ENCODE data around the gene SOCS2.

SOCS2 gene

DNA sequence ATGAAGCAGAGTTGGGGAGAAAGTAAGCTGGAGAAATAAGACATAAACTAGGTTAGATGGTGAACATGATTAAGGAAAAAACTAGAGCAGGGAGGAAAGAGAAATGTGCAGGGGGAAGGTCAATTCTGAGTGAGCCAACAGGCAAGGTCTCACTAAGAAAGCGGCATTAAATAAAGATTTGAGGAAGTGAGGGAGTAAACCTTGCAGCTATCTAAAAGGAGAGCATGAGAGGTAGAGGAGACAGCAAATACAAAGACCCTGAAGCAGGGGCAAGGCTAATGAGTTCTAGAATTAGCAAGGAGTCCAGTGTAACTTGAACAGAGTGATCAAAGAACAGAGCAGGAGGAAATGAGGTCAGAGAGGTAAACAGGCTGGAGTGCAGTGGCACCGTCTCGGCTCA lies 4.4 kb upstream of the SOCS2 start:
- DNase-seq = peak; percentile 41

DNA sequence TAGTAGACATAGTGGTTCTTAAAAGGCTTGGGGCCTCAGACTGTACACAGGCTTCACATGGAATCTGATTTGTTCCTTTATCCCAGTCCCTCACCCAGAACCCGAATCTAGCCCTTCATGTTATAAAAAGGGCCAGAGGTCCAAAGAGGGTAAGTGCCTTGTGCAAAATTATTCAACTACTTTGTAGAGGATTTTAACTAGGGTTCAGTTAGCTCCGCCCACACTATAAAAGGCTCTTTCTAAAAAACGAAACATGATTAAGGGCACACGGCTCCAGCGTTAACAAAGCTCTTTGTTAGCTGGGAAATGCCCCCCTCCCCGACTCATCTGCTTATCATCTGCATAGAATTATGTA lies 3.2 kb upstream of the SOCS2 start:
- no peak for DNase-seq

DNA sequence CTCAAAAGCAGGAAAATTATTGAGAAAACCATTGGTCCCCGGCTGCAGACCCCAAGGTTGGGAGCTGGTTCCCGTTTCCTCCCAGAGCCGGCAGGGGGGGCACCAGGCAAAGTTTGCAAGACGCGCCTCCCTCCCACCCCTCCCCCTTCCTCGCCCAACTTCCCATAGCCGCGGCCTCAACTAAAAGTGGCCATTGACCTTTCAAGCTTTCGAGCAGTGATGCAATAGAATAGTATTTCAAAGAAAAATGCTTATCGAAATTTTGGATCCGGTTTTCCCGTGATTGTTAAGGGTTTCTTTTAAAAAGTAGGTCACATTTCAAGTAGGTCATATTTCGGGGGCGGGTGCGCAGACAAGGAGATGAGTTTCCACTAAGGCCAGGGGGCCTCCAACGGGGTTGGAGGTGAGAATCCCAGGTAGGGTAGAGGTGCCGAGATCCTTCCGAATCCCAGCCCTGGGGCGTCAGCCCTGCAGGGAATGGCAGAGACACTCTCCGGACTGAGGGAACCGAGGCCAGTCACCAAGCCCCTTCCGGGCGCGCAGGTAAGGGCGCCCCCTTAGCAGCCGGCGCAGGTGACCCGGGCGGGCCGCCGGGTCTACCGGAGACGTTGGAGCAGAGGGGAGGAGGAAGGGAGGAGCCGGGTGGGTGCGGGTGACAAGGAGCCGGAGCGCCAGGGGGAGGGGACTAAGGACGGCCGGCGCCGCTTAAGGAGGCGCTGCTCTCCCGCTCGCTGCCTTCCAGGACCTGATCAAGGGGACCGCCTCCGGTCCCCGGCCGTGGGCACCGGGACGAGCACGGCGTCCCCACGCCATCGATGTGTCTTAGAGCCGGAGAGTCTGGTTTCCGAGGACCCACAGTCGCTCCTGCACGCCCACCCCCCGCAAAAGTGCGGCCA lies 2.6 kb upstream of the SOCS2 start:
- DNase-seq = peak; percentile 97

DNA sequence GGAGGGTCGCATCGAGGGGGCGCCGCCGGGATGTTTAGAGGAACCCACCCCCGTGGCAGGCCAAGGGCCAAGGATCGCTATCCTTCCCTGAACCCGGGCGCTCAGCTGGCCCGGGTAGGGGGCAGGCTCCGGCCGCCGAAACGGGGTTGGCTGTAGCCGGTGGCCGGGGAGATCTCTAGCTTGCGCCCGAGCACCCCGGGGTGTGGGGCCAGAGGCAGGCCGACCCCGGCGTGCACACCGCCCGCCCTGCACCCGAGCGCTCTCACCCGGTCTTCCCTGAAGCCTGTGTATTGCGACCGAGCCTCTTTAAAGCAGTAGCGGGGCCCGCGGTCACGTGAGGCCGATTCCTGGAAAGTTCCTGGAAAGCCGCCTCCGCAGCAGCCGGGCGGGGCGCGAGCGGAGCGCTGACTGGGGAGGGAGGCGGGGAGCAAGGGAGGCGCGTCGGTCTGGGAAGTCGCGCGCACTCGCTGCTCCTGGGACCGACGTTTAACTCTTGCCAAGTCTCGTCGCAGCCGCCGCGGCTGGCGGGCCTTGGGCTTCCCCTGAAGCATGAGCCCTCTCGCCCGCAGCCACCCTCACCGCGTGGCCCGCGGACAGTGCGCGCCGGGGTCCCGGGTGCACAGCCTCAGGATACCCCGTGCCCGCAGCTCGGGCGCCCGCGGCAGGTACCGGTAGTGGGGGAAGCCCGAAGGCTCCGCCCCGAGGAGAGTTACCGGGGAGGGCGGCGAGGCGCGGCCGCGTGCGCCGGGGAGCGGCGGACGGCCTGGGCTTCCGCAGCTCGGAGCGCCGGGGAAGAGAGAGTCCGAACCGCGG lies 1.7 kb upstream of the SOCS2 start:
- peak; percentile 98 for DNase-seq

DNA sequence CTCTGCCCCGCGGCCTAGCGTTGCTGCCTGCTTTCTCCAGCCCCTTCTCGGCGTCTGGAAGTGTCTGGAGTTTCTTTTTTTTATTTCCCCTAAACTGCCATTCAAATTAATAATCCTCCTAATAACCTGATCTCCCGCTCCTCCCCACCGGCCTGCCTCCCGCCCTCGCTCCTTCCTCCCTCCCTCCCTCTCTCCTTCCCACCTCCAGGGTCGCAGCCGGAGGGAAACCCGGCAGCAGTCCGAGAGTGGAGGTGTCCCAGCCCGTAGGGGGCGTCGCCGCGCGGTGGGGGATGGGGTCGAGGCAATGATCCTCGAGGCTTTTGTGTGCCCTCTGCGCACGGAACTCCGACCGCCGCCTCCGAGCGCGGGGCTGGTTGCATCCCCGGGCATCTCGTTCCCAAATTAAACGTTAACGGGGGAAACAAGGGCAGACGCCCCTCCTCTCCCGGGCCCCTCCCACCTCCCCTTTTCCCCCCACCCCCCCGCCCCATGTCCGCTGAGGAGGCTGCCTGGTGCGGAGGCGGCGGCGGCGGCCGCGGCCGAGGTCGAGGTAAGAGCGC lies 1.0 kb upstream of the SOCS2 start:
- DNase-seq = peak; percentile 93

DNA sequence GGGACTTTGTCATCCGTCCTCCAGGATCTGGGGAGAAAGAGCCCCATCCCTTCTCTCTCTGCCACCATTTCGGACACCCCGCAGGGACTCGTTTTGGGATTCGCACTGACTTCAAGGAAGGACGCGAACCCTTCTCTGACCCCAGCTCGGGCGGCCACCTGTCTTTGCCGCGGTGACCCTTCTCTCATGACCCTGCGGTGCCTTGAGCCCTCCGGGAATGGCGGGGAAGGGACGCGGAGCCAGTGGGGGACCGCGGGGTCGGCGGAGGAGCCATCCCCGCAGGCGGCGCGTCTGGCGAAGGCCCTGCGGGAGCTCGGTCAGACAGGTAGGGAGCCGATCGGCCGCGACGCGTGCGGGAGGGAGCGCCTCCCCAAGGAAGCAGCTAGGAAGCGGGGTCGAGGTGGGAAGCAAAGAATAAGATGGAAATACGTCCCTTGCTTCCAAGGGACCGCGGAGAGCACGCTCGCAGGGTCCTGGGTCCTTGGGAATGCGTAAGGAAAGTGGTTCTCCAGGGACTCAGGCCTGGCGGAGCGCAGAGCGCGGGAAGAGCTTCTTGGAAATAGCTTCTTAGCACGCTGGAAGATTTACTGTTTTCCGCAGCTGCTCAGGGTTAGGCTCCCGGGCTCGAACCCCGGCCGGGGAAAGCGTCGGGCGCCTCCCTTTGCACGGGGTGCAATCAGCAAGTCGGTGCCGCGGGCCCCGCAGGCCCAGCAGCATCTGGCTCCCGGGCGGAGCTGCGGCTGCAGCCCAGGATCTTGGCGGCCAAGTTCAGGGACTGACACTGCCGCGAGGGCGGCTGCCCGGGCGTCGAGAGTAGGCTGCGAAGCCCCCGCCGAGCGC lies 457 bp downstream of the SOCS2 start:
- DNase-seq = peak; percentile 73

DNA sequence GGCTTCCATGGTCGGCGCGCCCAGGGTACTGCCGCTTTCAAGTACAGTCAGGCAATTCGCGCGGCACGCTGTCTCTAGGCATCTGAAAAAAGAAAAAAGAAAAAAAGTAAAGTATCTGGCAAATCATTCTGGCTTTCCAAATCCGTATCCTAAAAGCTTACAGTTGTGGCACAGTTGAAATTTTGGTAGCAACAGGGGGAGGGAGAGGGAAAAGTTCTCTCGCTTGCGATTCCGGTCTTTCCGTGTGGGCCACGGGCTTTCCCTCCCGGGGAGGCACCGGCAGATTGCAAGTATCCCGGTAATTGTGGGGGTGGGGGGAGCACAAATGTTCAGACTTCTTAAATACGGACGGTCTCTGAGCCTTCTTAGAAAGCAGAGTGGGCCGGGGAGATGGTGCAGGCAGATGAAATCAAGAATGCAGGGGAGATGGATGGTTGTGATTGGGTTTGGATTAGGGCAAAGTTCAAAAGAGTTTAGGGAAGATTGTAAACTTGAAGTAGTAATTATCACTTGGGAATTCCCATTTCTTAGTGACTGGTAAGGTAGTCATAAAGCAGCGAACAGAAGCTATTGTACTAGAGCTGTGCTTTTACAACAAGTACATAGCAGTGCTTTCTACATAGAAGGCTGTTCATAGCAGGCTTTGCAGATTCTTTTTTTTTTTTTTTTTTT lies 1.2 kb downstream of the SOCS2 start:
- peak; percentile 44 for DNase-seq

DNA sequence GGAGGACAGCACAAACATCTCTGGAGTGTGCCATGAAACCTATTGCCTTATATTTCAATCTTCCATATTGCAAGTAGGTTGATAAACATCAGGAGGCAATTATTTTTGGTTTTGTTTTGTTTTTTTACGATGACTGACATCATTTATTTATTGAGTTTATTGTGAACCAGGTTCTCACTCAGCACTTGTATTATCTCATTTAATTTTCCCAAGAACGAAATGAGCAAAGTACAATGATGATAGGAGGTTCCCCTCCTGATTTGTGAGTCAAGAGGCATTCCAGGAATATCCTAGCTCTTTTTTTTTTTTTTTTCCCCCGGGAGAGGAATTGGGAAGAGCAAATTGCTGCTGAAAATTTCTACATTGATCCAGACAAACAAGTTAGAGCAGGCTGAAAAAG lies 4.7 kb downstream of the SOCS2 start:
- no peak for DNase-seq

DNA sequence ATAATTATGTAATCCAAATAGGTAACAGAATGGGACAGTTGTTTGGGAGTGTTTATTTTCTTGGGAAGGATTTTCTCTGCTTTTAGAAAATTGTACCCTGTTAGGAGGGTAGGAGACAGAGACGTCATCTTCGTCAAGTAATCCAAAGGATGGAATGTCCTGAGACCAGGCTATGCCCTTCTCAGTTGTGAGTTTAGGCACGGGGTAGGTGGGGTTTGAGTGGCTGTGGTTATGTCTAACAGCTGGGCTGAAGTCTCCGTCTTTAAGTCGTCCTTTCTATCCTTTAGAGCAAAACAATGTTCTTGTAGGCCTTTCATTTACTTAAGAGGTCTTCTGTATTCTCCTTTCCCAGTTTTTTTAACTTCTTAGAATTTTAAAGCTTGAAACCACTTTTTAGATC lies 5.7 kb downstream of the SOCS2 start:
- no peak for DNase-seq

DNA sequence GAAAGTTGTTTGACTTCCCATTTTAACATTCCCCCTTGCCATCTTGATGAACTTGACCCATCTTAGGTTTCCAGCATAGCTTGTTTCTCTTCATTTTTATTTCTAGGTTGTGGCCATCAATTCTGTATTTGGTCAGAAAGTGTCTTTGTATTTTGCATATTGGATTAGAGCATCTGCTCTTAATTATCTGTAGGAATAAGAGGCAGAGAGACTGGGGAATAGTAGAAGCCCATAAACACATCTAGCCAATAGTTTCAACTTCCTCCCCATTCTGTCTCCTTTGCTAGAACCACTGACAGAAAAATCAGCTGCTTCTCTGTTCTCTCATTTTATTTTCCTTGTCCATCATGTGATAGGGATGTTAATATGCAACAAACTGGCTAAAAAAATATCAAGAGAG lies 8.2 kb downstream of the SOCS2 start:
- no peak for DNase-seq

DNA sequence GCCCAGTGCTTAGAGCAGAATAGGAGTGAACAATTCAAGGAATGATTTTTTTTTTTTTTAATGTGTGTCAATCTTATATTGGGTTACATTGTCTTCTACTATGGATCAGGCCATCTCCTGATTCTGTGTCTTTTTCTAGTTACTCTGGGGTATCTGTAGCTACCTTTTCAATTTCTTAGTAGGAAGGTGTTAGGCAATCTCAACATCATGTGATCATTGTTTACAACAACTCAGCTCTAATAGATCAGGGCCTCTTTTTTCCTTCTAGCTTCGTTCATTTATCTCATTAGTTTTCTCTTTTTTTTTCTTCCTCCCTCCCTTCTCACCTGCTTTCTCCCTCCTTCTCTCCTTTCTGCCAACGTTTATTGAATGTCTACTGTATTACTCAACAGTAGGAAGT lies 8.9 kb downstream of the SOCS2 start:
- no peak for DNase-seq

DNA sequence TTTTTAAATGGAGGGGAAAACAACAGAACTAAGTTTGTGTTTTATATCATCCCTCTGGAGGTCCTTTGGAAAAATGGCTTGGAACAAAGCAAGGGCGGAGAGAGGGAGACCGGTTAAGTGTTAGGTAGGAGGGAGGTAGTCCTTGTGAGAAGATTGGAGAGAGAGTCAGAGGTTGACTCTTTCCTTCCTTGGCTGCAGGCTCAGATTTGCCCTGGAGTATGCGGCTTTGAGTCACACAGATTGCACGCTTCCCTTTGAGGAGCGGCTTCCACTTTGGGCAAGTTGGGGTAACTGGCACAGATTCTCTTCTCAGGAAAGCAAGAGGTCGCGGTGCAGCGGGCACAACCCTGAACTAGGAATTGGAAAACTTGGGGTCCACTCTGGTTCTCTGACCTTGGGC lies 9.9 kb downstream of the SOCS2 start:
- DNase-seq = no peak

DNA sequence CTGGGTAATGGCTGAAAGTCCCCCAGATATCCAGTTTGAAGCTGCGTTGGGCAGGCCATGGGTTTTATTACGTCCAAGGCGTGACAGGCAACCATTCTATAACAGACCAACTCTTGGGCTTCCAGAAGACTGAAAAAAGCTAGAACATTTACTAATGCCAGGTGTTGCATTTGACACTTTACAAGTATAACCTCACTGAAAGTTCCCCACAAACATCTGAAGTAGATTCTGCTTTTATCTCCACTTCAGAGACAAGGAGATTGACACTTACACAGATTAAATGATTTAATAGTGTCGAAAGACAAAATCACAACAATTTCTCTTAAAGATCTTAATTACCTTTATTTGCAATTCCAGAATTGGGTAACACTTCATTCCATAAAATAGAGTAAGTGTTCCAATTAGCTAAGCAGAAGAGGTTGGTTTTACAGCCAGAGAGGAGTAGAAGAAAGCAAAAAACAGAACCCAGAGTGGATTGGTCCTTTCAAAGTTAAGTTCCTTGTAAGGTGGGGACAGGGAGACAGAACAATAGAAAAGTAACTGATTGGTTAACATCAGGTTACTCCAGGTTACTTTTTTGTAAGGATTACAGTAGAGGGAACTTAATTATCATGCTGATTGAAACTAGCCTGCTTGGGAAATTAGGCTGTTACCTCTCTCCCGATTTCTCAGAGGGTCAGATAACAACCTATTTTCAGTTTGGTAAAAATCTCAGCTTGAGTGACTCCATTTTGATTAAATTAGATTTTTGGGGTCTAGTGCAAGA lies 11.3 kb downstream of the SOCS2 start:
- DNase-seq = no peak

DNA sequence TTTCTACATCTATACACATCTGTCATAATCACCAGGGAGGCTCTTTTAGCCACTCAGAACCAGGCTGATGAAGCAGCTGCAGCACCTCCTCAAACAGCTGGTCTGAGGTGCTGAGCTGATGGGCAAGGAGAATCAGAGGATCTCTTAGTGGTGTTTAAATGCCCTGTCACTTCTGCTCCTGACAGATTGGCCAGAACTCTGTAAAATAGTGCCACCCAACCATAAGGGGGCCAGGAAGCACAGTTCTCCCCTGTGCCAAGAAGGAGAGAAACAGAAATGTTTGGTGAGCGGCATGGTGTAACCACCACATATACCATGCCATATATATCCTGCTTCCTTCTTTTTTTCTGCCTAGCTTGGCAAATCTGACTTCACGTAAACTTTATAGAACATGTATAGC lies 12.8 kb downstream of the SOCS2 start:
- DNase-seq = peak; percentile 36

DNA sequence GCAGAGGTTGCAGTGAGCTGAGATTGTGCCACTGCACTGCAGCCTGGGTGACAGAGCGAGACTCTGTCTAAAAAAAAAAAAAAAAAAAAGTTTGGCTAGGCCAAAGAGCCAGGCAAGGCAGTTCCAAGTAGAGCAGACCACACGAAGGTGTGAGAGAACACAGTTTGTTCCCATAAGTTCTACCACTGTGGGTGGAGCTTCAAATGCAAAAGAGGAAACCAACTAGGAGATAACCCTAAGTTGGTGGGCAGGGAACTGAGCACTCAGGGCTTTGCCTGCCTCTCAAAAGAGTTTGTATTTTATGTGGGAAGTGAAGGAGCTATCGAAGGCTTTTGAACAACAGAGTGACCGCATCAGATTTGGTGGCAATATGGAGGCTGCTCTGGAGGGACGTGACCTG lies 15.1 kb downstream of the SOCS2 start:
- peak; percentile 90 for DNase-seq

DNA sequence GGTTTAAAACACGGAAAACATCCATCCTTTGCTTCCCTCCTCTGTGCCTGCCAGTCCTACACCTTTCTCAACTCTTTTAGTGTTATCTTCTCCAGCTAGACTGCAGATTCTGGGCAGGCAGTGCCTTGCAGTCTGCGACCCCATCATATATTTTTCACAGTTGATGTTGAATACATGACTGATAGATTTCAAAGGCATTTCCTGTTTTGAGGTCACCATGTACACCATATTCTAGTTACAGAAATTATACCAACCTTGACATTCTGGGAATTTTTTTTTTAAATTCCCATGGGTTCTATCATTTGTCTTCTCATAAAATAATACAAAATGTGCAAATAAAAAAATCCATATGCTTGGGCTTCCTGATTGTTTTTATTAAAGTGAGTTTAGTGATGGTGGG lies 16.6 kb downstream of the SOCS2 start:
- DNase-seq = peak; percentile 33

DNA sequence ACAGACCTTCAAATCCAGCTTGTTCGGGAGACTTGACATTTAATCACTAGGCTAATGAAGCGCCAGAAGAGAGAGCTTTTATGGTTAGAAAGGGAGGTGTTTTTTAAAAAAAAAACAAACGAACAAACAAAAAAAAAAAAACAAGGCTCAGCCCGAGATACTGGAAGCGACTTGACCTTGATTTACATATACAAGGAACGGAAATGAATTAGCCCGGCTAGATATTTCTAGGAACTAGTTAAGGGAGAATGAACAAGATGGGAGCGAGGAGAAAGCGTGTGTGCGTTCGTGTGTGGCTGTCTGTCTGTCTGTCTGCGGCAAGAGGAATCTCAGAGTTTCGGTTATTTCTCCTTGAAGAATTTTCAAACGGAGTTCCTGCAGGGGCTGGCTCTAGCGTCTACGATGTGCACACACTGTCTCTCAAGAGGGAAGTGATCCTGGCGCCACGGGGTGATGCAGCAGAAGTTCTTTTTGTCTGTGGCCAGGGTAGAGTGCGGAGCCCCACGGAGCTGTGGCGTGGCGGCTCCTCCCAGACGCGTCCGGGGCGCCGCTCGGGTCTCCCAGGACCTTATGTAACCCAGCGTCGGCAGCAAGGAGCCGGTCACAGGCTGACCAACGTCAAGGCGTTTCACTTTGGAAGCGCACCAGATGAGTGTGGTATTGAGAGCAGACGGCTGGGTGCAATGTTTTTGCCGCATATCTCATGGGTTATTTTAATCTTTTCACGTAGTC lies 18.8 kb downstream of the SOCS2 start:
- peak; percentile 85 for DNase-seq

DNA sequence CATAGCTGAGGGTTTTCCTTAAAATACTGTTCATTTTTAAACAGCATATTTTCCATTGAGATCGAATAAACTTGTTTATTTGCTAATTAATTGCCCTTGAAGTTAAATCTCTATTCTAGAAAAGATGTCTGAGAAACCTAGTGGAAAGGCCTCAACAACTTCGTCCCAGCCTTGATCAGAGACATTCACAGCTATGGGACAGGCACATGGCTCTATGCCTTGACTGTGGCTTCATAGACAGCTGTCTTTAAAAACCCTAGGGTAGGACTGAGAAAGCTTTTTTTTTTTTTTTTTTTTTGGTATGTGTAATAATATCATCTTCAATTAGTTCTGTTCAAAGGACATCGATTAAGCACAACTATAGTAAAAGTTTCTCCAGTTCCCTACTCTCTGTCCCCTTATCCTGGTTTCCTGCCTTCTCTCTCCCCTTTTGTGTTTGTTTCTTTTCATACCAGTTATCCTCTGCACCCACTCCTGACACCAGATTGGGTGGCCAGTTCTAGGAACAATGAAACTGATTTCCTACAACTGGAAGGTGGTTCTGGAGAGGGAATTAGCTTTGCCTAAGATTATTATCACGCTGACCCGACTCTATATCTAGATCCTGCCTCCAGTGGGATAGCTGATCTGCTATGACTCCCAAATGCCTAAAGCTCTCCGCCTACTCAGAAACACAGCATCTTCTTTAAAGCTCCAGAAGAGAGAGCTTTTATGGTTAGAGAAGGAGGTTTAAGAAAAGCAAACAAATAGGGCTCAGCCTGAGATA lies 20.3 kb downstream of the SOCS2 start:
- DNase-seq = no peak

DNA sequence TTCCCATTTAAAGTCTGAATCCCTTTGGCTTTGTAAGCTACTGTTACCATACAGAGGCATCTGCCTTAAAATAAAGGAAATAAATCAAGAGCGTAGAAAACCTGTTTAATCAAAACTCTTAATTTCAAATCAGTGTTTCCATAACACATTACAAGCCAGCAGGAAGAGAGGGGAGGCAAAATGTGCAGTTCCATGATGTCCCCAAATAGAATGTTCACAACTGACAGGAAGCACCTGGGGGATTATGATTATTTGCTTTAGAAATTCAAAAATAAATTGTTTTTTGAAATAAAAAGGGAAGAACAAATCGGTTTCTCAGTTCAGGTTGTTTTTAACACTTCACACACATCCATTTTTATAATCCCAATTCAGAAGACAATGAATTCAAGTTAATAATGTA lies 21.4 kb downstream of the SOCS2 start:
- peak; percentile 63 for DNase-seq

DNA sequence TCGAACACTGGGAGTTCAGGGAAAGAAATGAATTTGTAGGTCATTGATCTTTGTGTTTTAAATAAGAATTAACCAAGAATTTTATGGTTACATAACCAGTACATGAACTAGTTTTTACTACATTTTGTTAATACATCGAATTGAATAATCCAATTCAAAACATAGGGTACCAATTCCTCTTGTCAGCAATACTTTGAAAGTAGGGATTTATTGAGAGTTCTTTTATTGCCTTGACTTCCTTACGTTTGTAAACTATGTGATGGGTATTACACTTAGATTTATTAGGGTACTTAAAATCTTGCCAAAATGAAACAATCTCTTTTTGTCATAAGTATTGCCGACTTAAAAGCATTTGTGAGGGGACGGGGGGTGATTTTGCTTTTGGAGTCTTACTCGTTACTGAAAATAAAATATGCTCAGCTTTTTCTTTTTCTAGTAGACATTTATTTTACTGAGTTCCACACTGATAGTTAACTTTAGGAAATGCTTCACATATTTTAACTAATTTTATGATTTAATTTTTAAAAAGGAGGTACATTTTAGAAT lies 22.4 kb downstream of the SOCS2 start:
- DNase-seq = no peak
